ENCODE data around the gene GLB1L.

DNA sequence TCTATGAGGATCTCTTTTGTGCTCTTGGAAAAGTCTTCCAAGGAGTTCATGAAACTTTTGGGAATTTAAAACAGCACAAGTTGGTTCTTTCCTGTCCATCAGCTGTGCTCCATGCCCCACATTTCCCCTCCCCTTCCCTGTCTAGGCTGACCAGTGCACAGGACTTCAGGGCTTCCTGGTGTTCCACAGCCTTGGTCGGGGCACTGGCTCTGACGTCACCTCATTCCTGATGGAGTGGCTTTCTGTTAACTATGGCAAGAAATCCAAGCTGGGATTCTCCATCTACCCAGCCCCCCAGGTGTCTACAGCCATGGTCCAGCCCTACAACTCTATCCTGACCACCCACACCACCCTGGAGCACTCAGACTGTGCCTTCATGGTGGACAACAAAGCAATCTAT lies 25.8 kb upstream of the GLB1L start:
- TF ChIP-seq POLR2A (IDR thresholded peaks at IDR 0.05): no peak
- TF ChIP-seq, protein P1, sequence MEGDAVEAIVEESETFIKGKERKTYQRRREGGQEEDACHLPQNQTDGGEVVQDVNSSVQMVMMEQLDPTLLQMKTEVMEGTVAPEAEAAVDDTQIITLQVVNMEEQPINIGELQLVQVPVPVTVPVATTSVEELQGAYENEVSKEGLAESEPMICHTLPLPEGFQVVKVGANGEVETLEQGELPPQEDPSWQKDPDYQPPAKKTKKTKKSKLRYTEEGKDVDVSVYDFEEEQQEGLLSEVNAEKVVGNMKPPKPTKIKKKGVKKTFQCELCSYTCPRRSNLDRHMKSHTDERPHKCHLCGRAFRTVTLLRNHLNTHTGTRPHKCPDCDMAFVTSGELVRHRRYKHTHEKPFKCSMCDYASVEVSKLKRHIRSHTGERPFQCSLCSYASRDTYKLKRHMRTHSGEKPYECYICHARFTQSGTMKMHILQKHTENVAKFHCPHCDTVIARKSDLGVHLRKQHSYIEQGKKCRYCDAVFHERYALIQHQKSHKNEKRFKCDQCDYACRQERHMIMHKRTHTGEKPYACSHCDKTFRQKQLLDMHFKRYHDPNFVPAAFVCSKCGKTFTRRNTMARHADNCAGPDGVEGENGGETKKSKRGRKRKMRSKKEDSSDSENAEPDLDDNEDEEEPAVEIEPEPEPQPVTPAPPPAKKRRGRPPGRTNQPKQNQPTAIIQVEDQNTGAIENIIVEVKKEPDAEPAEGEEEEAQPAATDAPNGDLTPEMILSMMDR (IDR thresholded peaks at IDR 0.05): no peak
